PFSK-1 (cell line): ENCODE data around the gene WDPCP.

Source experiments
- FOXP2 ChIP-seq: optimal IDR thresholded peaks from 2 replicates; pipeline ENCODE3; 2011; ENCODE audit warnings: borderline replicate concordance, control low read depth, inconsistent platforms; ENCODE audit not compliant: insufficient read depth; ENCODE audit errors: extremely low read length, extremely low read depth
- POLR2AphosphoS5 ChIP-seq: IDR thresholded peaks from 2 replicates; pipeline ENCODE4 v1.6.1; 2012; ENCODE audit warnings: low read depth, mild to moderate bottlenecking, control low read depth, low read length, moderate library complexity
- SIN3A ChIP-seq: IDR thresholded peaks from 2 replicates; pipeline ENCODE4 v1.6.1; 2012; ENCODE audit warnings: mild to moderate bottlenecking, low read length, moderate library complexity, borderline replicate concordance; ENCODE audit not compliant: insufficient read depth
- TAF1 ChIP-seq: IDR thresholded peaks from 2 replicates; pipeline ENCODE4 v1.6.1; 2012; ENCODE audit warnings: low read length, control low read depth, borderline replicate concordance; ENCODE audit not compliant: insufficient read depth
- TF ChIP-seq, protein P1 (sequence below), 2 experiments: IDR thresholded peaks; 2 replicates each; pipeline versions ENCODE4 v1.6.1 to v1.8.0; 2011 to 2012; ENCODE audit warnings: low read depth in 2 of 2, low read length in 2 of 2, control low read depth in 1 of 2, inconsistent platforms in 1 of 2, mild to moderate bottlenecking in 1 of 2, moderate library complexity in 1 of 2; ENCODE audit not compliant: insufficient read depth in 1 of 2

WDPCP gene

DNA sequence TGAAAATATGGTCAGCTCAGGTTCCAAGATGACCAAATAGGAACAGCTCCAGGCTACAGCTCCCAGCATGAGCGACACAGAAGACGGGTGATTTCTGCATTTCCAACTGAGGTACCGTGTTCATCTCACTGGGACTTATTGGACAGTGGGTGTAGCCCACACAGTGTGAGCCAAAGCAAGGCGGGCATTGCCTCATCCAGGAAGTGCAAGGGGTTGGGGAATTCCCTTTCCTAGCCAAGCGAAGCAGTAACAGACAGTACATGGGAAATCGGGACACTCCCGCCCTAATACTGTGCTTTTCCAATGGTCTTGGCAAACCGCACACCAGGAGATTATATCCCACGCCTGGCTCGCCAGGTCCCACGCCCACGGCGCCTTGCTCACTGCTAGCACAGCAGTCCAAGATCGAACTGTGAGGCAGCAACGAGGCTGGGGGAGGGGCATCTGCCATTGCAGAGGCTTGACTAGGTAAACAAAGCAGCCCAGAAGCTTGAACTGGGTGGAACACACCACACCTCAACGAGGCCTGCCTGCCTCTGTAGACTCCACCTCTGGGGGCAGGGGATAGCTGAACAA, 57.5 kb downstream of the WDPCP start:
- TF ChIP-seq, protein P1, sequence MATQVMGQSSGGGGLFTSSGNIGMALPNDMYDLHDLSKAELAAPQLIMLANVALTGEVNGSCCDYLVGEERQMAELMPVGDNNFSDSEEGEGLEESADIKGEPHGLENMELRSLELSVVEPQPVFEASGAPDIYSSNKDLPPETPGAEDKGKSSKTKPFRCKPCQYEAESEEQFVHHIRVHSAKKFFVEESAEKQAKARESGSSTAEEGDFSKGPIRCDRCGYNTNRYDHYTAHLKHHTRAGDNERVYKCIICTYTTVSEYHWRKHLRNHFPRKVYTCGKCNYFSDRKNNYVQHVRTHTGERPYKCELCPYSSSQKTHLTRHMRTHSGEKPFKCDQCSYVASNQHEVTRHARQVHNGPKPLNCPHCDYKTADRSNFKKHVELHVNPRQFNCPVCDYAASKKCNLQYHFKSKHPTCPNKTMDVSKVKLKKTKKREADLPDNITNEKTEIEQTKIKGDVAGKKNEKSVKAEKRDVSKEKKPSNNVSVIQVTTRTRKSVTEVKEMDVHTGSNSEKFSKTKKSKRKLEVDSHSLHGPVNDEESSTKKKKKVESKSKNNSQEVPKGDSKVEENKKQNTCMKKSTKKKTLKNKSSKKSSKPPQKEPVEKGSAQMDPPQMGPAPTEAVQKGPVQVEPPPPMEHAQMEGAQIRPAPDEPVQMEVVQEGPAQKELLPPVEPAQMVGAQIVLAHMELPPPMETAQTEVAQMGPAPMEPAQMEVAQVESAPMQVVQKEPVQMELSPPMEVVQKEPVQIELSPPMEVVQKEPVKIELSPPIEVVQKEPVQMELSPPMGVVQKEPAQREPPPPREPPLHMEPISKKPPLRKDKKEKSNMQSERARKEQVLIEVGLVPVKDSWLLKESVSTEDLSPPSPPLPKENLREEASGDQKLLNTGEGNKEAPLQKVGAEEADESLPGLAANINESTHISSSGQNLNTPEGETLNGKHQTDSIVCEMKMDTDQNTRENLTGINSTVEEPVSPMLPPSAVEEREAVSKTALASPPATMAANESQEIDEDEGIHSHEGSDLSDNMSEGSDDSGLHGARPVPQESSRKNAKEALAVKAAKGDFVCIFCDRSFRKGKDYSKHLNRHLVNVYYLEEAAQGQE (IDR thresholded peaks at IDR 0.05; ENCODE audit: insufficient read depth in 1 of 2, low read depth in 2 of 2, low read length in 2 of 2), result no peak
- TF ChIP-seq FOXP2 (no peak), TAF1 (no peak), SIN3A (no peak), POLR2AphosphoS5 (no peak)

DNA sequence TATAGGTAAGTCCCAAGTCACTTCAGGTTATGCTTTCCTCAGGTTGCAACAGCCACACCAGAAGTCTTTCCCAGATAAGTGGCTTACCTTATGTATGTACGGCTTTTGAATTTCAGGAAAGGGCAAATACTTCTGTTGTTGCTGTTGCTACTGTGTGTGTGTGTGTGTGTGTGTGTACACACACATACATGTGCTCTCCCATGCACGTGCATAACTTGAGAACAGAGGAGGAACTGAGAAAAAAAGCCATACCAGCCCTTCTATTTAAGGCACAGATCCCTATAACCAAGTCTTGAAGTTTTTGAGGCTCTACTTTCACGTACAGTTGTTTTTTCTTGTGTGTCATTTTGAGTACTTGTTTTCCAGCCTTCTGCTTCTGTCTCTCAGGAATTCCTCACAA, 62.4 kb downstream of the WDPCP start:
- TF ChIP-seq SIN3A (no peak), POLR2AphosphoS5 (no peak), TAF1 (no peak), FOXP2 (no peak)
- TF ChIP-seq, protein P1 (IDR thresholded peaks at IDR 0.05; ENCODE audit: insufficient read depth in 1 of 2, low read depth in 2 of 2, low read length in 2 of 2), result no peak

DNA sequence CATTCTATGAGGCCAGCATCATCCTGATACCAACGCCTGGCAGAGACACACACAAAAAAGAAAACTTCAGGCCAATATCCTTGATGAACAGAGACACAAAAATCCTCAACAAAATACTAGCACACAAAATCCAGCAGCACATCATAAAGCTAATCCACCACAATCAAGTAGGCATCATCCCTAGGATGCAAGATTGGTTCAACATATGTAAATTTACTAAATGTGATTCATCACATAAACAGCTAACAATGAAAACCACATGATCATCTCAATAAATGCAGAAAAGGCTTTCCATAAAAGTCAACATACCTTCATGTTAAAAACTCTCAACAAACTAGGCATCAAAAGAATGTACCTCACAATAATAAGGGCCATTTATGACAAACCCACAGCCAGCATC, 65.3 kb downstream of the WDPCP start:
- TF ChIP-seq POLR2AphosphoS5, result no peak
- TF ChIP-seq FOXP2, result no peak
- no peak for TF ChIP-seq SIN3A
- TF ChIP-seq, protein P1 (IDR thresholded peaks at IDR 0.05; ENCODE audit: insufficient read depth in 1 of 2, low read depth in 2 of 2, low read length in 2 of 2), result no peak
- no peak for TF ChIP-seq TAF1

DNA sequence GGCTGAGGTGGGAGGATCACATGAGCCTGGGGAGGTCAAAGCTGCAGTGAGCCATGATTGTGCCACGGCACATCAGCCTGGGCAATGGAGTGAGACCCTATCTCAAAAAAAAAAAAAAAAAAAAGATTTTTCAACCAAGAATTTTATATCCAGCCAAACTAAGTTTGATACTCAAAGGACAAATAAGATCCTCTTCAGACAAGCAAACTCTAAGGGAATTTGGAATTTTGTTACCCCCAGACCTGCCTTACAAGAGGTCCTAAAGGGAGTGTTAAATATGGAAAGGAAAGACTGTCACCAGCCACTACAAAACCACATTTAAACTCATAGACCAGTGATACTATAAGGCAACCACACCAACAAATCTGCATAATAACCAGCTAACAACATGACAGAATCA, 67.5 kb downstream of the WDPCP start:
- no peak for TF ChIP-seq POLR2AphosphoS5
- TF ChIP-seq, protein P1 (IDR thresholded peaks at IDR 0.05; ENCODE audit: insufficient read depth in 1 of 2, low read depth in 2 of 2, low read length in 2 of 2), result no peak
- no peak for TF ChIP-seq FOXP2
- TF ChIP-seq TAF1, result no peak
- TF ChIP-seq SIN3A, result no peak

DNA sequence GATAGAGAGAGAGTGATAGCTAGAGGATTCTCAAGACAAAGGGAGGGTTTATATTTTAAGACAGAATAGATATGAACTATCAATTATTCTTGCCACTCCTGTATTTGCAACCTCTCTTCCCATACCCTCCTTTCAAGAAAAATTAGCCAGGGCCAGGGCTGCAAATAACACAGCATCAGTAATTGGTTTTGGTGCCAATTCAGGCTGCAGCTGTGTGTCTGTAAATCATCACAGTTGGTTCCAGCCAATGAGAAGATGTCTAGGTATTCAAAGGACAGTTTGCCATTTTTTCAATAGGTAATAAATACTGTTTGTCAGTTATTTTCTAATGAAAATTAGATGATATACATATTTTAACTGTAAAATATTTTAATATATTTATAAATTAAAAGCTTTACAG, 73.5 kb downstream of the WDPCP start:
- TF ChIP-seq TAF1 (no peak), FOXP2 (no peak)
